T-helper 17 cell (primary cell): ENCODE measurements around the gene NAA35. TPM values are rescaled to one million over a fixed set of nuclear protein-coding genes. Genes with fewer than 3 reads are reported as not detected.

Experiments used
- ATAC-seq: fragments of 150-1000 bp; cut with Tn5 transposase; 2 replicates; pipeline ENCODE4 v1.10.0; 2021; ENCODE audit warnings: mild to moderate bottlenecking, moderate library complexity
- DNase-seq, 3 donors: peaks; one replicate each; pipeline versions ENCODE4 v3.0.0 to v3.0.0-alpha.2; 2020 to 2021
- H3K9me3 ChIP-seq: one replicate; pipeline ENCODE4 v1.7.0; 2013; ENCODE audit warnings: low read length, mild to moderate bottlenecking; ENCODE audit not compliant: control insufficient read depth, poor library complexity, severe bottlenecking
- H3K27ac Mint-ChIP-seq: one replicate; pipeline ENCODE4 v1.8.0; 2022; ENCODE audit warnings: mild to moderate bottlenecking, moderate library complexity, mixed read lengths
- H3K27me3 Mint-ChIP-seq: one replicate; pipeline ENCODE4 v1.8.0; 2022; ENCODE audit warnings: mixed read lengths
- H3K36me3 Mint-ChIP-seq: one replicate; pipeline ENCODE4 v1.8.0; 2022; ENCODE audit warnings: low read depth, mixed read lengths
- H3K4me1 Mint-ChIP-seq: one replicate; pipeline ENCODE4 v1.8.0; 2022; ENCODE audit warnings: mild to moderate bottlenecking, mixed read lengths
- H3K4me3 Mint-ChIP-seq: one replicate; pipeline ENCODE4 v1.8.0; 2022; ENCODE audit warnings: mild to moderate bottlenecking, moderate library complexity, mixed read lengths
- total RNA-seq, 4 donors: library from RNA in 2 of 4; stranded (reverse) in 2 of 4; gene quantifications; one replicate each; pipeline ENCODE4 v1.2.3 and lab custom pipeline; 2022 to 2026

The NAA35 gene
- total RNA-seq, 2 donors from 2014 or later = 18.8 to 22.3 TPM

DNA sequence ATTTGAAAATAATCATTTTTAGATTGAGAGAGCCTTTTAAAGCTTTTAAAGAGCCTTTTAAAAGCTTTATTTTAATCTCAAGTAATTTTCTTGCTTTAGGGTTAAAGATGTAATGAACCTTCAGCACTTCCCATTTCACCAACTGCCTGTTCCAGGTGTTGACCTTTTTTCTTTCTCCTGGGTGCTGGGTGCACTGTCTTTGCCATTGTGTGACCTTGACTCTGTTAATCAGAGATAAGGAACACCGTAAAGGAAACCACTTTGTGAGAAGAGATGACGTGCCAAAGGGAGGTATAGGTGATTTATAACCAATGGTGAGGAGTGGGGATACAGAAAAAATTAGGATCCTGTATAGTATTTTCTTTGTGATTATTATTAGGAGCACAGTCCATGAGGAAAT, 68.2 kb downstream of the NAA35 start:
- H3K4me1 Mint-ChIP-seq = no peaks in the 10 kb centered on the region
- H3K27me3 Mint-ChIP-seq = no peaks in the 10 kb centered on the region
- H3K27ac Mint-ChIP-seq = no peak overlapping the region
- H3K9me3 ChIP-seq = no peaks in the 10 kb centered on the region
- H3K4me3 Mint-ChIP-seq = no peak overlapping the region
- DNase-seq (no peak), ATAC-seq (no peak)
- H3K36me3 Mint-ChIP-seq = peaks cover 5% of the 10 kb centered on the region

DNA sequence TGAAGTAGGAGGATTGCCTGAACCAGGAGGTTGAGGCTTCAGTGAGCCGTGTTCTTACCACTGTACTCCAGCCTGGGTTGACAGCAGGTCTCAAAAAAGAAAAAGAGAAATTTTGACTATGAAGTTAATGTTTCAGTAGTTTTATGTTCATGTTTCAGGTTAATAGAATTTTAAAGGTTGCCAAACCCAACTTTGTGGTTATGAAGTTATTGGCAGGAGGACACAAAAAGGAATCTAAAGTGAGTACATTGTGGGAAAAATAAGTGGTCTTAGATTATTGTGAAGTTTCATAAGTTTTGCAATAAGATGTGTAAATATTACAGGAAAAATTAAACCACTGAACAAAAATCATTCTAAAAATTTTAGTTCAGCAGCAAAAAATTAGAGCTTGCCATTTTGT, 79.8 kb downstream of the NAA35 start:
- ATAC-seq = no peak
- H3K9me3 ChIP-seq = no peaks in the 10 kb centered on the region
- Mint-ChIP-seq H3K27ac (peak overlapping the region; percentile 39), H3K4me3 (no peak overlapping the region), H3K27me3 (no peaks in the 10 kb centered on the region), H3K4me1 (peaks cover 7% of the 10 kb centered on the region), H3K36me3 (peaks cover 35% of the 10 kb centered on the region)
- no peak for DNase-seq

DNA sequence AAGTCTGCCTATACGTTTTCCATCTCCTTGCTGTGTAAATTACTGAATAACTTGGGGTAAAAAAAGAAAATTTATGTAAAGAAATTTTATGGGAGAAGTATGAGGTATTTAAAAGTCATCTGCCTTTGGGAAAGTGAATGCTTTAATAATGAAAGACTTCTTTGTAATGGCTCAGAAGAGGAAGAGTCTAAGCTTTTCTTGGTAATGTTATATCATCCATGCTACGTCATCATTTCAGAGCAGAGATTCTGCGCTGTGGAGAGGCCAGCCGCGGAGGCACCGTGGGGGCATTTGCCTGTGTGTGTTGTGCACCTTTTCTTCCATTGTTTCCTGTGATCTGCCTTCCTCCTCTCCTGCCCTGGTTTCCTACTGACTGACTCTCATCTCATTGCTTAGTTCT, 80.2 kb downstream of the NAA35 start:
- Mint-ChIP-seq H3K36me3 (peaks cover 35% of the 10 kb centered on the region), H3K27me3 (no peaks in the 10 kb centered on the region), H3K4me3 (no peak overlapping the region), H3K27ac (peak overlapping the region; percentile 46), H3K4me1 (peaks cover 7% of the 10 kb centered on the region)
- ATAC-seq (no peak), DNase-seq (no peak)
- no peaks in the 10 kb centered on the region for H3K9me3 ChIP-seq

DNA sequence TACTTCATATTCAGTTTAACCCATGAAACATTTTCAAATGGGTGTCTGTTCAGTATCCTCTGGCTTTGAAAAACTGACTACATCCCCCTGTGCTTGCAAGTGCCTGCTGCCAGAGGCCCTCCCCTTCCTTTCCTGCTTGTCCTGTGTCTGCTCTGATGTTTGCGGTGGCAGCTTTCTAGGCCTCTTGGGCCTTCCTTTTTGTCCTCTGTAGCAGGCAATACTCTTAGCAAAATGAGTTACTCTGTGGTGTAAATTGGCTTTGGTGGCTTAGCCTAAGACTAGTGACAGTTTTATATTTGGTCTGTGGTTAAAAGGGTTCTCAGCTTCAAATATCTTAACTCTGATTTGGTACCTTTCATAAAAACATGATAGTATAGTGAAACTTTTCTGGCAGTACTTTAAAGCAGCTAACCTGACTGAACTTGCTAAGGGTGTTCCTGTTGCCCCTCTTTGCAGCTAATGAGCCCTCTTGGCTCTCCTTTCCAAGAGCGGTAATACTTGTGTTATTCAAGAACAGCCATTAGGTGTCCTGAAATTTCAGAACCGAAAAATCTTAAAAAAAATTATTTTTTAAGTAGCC, 81.8 kb downstream of the NAA35 start:
- H3K27me3 Mint-ChIP-seq = no peaks in the 10 kb centered on the region
- no peak for DNase-seq
- no peak for ATAC-seq
- H3K9me3 ChIP-seq = no peaks in the 10 kb centered on the region
- no peak overlapping the region for H3K27ac Mint-ChIP-seq
- H3K4me1 Mint-ChIP-seq = peaks cover 7% of the 10 kb centered on the region
- H3K4me3 Mint-ChIP-seq = peak overlapping the region; percentile 36
- H3K36me3 Mint-ChIP-seq = peaks cover 32% of the 10 kb centered on the region

DNA sequence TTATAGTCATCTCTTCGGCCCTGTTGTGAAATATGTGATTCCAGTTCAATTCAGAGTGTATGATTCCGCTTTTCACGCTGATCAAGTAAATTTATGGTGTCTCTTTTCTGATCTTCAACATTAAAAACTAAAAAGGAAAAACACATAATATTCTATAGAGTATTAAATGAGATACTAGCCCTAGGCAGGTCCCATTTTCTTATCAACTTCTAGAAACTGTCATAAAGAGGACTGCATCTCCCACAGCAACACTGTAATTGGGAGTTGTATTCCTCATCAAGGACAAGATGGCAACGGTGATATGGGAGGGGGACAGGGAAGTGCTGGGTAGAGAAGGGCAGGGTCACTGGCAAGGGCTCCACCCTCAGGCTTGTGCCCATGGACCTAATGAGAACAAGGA, 86.8 kb downstream of the NAA35 start:
- Mint-ChIP-seq H3K36me3 (peaks cover 14% of the 10 kb centered on the region), H3K27ac (no peak overlapping the region), H3K27me3 (no peaks in the 10 kb centered on the region), H3K4me1 (peaks cover 5% of the 10 kb centered on the region), H3K4me3 (no peak overlapping the region)
- no peaks in the 10 kb centered on the region for H3K9me3 ChIP-seq
- no peak for ATAC-seq
- no peak for DNase-seq

DNA sequence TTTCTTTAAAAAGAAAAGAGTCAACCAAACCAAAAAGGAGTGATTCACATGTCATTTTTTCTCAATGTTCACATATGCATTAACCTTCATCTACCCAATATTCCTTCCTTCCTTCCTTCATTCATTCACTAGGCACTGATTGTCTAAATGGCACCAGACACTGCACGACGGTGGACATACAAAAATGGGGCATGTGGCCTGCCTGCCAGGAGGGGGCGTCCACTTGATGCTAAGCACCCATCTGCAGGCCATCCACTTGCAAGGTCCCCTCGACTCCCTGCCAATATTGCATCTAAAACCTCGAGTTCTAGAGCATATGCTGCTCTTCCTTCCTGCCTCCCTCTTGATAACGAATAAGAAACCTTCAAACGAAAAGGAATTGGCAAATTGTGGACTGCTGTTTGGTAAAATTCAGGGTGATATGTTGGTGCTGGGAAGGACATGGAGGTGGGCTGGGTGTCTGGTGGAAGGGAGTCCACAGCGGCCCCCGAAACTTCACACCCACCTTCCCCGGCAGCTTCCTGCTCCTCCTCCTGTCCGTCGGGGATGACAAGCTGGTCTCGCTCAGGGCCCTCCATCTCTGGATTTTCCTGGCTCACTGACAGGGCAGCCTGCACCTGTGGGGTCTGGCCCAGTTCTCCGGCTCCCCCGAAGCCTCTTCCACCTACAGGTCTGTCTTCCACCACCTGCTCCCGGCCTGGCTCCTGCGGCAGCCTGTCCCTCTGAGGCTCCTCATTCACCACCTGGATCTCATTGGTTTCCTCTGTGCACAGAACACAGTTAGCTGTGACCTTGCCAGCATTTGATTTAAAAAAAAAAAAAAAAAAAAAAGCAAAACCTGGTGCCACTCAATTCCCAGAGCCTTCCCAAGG, 94.2 kb downstream of the NAA35 start:
- no peak for ATAC-seq
- no peak for DNase-seq
- H3K4me1 Mint-ChIP-seq = no peaks in the 10 kb centered on the region
- no peaks in the 10 kb centered on the region for H3K27me3 Mint-ChIP-seq
- H3K36me3 Mint-ChIP-seq = no peaks in the 10 kb centered on the region
- no peaks in the 10 kb centered on the region for H3K9me3 ChIP-seq
- no peak overlapping the region for H3K27ac Mint-ChIP-seq
- H3K4me3 Mint-ChIP-seq = peak overlapping the region; percentile 13

DNA sequence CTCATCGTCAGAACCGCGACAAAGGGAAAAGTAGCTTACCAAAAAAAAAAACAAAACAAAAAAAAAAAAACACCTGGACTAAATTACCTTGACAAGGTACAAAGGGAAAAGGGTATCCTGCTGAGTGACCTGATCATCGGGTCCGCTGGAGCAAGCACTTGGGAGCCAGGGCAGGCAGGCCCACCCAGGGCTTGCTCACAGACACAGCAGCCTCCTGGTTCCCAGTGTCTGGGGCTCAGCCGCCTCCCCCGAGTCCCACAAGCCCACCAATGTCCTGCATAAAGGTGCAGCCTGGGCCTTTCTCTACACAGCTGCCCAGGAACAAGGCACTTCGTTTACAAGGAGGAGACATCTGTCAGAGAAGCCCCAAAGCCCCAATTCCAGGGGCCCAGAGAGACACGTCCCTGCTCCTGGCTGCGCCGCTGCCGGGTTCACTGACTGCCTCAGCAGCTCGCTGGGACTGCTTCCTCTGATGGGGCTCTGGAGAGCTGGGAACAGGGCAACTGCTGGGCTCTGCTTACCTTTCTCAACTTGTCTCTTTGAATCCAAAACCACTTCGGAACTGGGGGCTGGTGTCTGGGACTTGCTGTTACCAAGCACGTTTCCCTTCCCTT, 95.0 kb downstream of the NAA35 start:
- Mint-ChIP-seq H3K4me3 (no peak overlapping the region), H3K4me1 (no peaks in the 10 kb centered on the region), H3K27me3 (no peaks in the 10 kb centered on the region), H3K36me3 (no peaks in the 10 kb centered on the region), H3K27ac (no peak overlapping the region)
- no peaks in the 10 kb centered on the region for H3K9me3 ChIP-seq
- no peak for ATAC-seq
- no peak for DNase-seq

DNA sequence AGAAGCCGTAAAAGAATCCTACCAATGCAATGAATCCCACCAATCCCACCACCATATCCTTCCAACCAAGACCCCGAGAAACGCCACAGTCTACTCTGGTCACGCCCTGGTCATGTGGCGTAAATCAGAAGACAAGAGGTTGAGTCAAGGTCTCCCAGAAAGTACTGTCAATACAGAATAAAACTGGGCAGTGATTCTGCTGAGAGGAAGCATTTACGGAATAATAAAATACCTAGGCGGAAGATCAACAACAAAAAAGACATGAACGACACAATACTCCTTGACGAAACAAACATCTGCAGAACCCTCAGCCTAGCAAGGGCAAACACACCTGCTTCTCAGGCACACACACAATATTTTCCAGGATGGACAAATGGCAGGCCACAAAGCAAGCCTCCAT, 95.6 kb downstream of the NAA35 start:
- Mint-ChIP-seq H3K36me3 (no peaks in the 10 kb centered on the region), H3K4me1 (no peaks in the 10 kb centered on the region), H3K4me3 (no peak overlapping the region), H3K27ac (no peak overlapping the region), H3K27me3 (no peaks in the 10 kb centered on the region)
- ATAC-seq = no peak
- H3K9me3 ChIP-seq = no peaks in the 10 kb centered on the region
- no peak for DNase-seq

DNA sequence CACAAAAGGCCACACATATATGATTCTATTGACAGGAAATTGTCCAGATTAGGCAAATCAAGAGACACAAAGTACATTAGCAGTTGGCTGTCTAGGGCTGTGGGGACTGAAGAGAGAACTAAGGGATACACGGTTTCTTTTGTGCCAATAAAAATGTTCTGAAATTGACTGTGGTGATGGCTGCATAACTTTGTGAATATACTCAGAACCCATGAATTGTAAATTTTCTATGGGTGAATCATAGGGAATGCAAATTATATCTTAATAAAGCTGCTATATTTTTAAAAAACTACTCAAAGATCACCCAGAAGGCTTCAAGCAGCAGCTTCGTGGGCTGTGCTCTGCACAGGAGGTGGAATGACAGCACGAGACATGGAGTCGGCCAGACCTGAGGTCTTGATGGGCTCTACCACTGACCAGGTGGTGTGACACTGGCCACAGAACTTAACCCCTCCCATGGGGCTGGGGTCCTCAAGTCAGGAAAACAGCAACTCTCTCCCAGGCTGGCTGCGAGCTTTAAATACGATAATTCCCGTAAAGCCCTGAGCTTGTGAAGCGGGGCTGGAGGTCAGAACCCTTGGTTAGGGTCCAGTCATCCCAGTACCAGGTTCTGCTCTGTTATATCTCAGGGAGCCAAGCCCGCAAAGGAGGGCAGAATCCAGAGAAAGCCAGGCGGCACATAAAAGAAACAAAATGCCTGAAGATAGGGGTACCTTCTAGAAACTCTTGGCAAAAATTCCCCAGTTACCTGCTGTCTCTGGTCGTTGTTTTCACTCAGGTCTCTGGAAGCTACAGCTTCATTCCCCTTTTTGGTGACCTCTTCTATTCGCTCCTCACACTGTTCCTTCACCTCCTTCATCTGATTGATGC, 99.3 kb downstream of the NAA35 start:
- no peak overlapping the region for H3K4me3 Mint-ChIP-seq
- H3K36me3 Mint-ChIP-seq = no peaks in the 10 kb centered on the region
- DNase-seq (no peak), ATAC-seq (no peak)
- no peak overlapping the region for H3K27ac Mint-ChIP-seq
- H3K9me3 ChIP-seq = no peaks in the 10 kb centered on the region
- H3K27me3 Mint-ChIP-seq = no peaks in the 10 kb centered on the region
- no peaks in the 10 kb centered on the region for H3K4me1 Mint-ChIP-seq

DNA sequence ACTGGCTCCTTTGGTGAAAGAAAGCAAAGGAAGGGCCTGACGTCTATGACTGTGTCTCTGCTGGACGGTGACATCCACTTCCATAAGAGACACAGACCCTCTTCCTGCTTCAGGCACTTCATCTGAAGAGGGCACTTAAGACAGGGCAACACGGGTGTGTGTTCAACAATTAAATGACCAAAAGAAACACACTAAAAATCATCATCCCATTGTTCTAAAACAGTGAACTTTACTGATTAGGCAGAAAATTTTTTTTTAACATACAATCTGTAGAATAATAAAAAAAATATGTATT, 99.9 kb downstream of the NAA35 start:
- no peaks in the 10 kb centered on the region for H3K4me1 Mint-ChIP-seq
- no peaks in the 10 kb centered on the region for H3K27me3 Mint-ChIP-seq
- DNase-seq (no peak), ATAC-seq (no peak)
- H3K9me3 ChIP-seq = no peaks in the 10 kb centered on the region
- H3K4me3 Mint-ChIP-seq = no peak overlapping the region
- no peaks in the 10 kb centered on the region for H3K36me3 Mint-ChIP-seq
- H3K27ac Mint-ChIP-seq = no peak overlapping the region

DNA sequence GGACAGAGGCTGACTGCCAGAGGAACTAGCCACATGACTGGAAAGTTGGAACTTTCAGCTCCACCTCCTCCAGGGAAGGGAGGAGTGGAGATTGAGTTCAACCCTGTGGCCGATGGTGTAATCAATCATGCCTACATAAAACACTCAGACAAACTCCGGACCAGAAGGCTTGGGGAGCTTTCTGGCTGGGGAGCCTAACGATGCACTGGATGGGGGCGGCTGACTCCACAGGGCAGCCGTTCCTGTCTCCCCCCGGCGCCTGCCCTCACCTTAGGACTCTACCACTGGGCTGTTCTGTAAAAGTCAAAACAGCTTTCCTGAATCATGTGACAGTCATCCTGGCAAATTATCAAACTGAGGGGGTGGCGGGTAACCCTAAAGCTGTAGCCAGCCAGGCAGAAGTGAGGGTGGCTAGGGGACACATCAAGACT, 100.4 kb downstream of the NAA35 start:
- H3K9me3 ChIP-seq = no peaks in the 10 kb centered on the region
- Mint-ChIP-seq H3K4me3 (no peak overlapping the region), H3K27ac (no peak overlapping the region), H3K36me3 (no peaks in the 10 kb centered on the region), H3K27me3 (no peaks in the 10 kb centered on the region), H3K4me1 (no peaks in the 10 kb centered on the region)
- DNase-seq (no peak), ATAC-seq (no peak)

DNA sequence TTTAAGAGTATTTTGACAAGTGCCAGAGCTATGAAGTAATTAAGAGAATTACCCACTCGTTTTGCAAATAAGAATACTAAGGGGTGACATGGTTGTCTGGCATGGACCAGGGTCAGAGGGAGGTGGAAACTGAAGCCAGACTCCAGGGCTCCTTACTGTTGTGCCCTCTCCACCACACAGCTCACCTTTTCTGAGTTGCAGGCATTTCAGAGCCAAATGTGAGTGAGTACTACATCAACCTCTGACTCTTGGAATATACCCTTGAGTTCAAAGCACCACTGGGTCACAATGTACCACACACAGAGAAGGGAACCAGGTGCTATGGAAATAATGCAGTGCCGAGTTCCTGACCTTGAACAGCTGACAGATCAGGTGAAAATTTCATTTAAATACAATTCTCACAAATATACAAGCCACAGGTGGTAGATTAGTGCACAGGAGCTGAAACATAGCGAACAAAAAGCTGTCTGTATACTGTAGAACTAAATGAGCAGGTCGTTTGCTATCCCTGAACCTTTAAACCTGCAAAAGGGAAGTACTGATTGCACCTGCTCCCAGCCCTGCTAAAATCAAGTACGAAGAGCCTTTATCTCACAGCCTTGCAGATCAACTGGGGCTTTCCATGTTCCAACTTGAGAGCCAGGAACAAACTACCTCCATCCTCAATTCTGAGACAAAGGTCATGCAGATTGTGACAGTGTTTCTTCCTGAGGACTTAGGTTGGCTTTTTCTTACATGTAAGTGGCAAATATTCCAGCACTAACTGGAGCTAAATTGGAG, 101.4 kb downstream of the NAA35 start:
- no peaks in the 10 kb centered on the region for H3K36me3 Mint-ChIP-seq
- H3K4me3 Mint-ChIP-seq = no peak overlapping the region

More for the DNA sequence above, 101.4 kb downstream of the NAA35 start:
- no peaks in the 10 kb centered on the region for H3K9me3 ChIP-seq
- ATAC-seq = no peak
- no peak for DNase-seq
- Mint-ChIP-seq H3K27ac (no peak overlapping the region), H3K27me3 (peaks cover 5% of the 10 kb centered on the region), H3K4me1 (no peaks in the 10 kb centered on the region)
